H9 (cell line): ENCODE results near the gene TOMM40L. TPM values are rescaled to one million over a fixed set of nuclear protein-coding genes. Genes with fewer than 3 reads are reported as not detected.

Experiments used
- DNase-seq: peaks from one replicate; pipeline ENCODE4 v3.0.0-alpha.2; 2017
- H2AFZ ChIP-seq: one replicate; pipeline ENCODE4 v1.6.1; 2013; ENCODE audit warnings: mild to moderate bottlenecking, low read length, control low read depth, moderate library complexity
- H2AK5ac ChIP-seq: 2 replicates; pipeline ENCODE4 v1.6.1; 2013; ENCODE audit warnings: low read length, control low read depth, mixed read lengths; ENCODE audit not compliant: insufficient read length
- H2BK120ac ChIP-seq: one replicate; pipeline ENCODE4 v1.6.1; 2013; ENCODE audit warnings: low read depth, mild to moderate bottlenecking, low read length, control low read depth, inconsistent platforms; ENCODE audit not compliant: poor library complexity, severe bottlenecking
- H2BK12ac ChIP-seq: 2 replicates; pipeline ENCODE4 v1.6.1; 2013; ENCODE audit warnings: low read length, control low read depth, mixed read lengths, low read depth; ENCODE audit not compliant: insufficient read length
- H2BK15ac ChIP-seq: 2 replicates; pipeline ENCODE4 v1.6.1; 2013; ENCODE audit warnings: low read depth, low read length, control low read depth
- H2BK20ac ChIP-seq: one replicate; pipeline ENCODE4 v1.6.1; 2013; ENCODE audit warnings: low read depth, mild to moderate bottlenecking, low read length, control low read depth, inconsistent platforms; ENCODE audit not compliant: poor library complexity, severe bottlenecking
- H2BK5ac ChIP-seq: 2 replicates; pipeline ENCODE4 v1.6.1; 2013; ENCODE audit warnings: low read length, control low read depth, mixed read lengths; ENCODE audit not compliant: insufficient read length
- H3K14ac ChIP-seq: 2 replicates; pipeline ENCODE4 v1.6.1; 2013; ENCODE audit warnings: low read length, control low read depth; ENCODE audit not compliant: insufficient read depth
- H3K18ac ChIP-seq: 2 replicates; pipeline ENCODE4 v1.6.1; 2013; ENCODE audit warnings: low read depth, mild to moderate bottlenecking, mixed read lengths, low read length, control low read depth; ENCODE audit not compliant: insufficient read length
- H3K23ac ChIP-seq: 2 replicates; pipeline ENCODE4 v1.6.1; 2013; ENCODE audit warnings: low read length, control low read depth, mixed read lengths, low read depth; ENCODE audit not compliant: insufficient read length
- H3K23me2 ChIP-seq: 2 replicates; pipeline ENCODE4 v1.6.1; 2013; ENCODE audit warnings: low read depth, mild to moderate bottlenecking, mixed read lengths, low read length, control low read depth; ENCODE audit not compliant: insufficient read length, poor library complexity, severe bottlenecking
- H3K27ac ChIP-seq: 2 replicates; pipeline ENCODE4 v1.5.1; 2013; ENCODE audit warnings: low read length, control low read depth, mixed read lengths, low read depth; ENCODE audit not compliant: insufficient read length
- H3K27me3 ChIP-seq: 2 replicates; pipeline ENCODE4 v1.6.1; 2013; ENCODE audit warnings: low read length, control low read depth, inconsistent platforms; ENCODE audit not compliant: insufficient read depth
- H3K4ac ChIP-seq: 2 replicates; pipeline ENCODE4 v1.6.1; 2013; ENCODE audit warnings: low read depth, mild to moderate bottlenecking, control low read depth, inconsistent platforms, low read length, moderate library complexity
- H3K4me1 ChIP-seq: 2 replicates; pipeline ENCODE4 v1.6.1; 2013; ENCODE audit warnings: low read length, control low read depth, inconsistent platforms; ENCODE audit not compliant: insufficient read depth
- H3K4me2 ChIP-seq: 2 replicates; pipeline ENCODE4 v1.6.1; 2013; ENCODE audit warnings: low read length, control low read depth, mixed read lengths; ENCODE audit not compliant: insufficient read length, insufficient read depth
- H3K56ac ChIP-seq: 2 replicates; pipeline ENCODE4 v1.6.1; 2013; ENCODE audit warnings: low read depth, mild to moderate bottlenecking, mixed read lengths, low read length, control low read depth; ENCODE audit not compliant: insufficient read length
- H3K79me1 ChIP-seq: 2 replicates; pipeline ENCODE4 v1.6.1; 2013; ENCODE audit warnings: low read depth, mild to moderate bottlenecking, moderate library complexity, low read length, control low read depth, inconsistent platforms; ENCODE audit not compliant: insufficient read depth, poor library complexity, severe bottlenecking
- H3K79me2 ChIP-seq: 2 replicates; pipeline ENCODE4 v1.6.1; 2013; ENCODE audit warnings: low read length, control low read depth, inconsistent platforms; ENCODE audit not compliant: insufficient read depth
- H3K9ac ChIP-seq: 2 replicates; pipeline ENCODE4 v1.6.1; 2013; ENCODE audit warnings: low read length, control low read depth, mixed read lengths; ENCODE audit not compliant: insufficient read length; ENCODE audit errors: extremely low read depth
- H3K9me3 ChIP-seq: one replicate; pipeline ENCODE4 v1.6.1; 2013; ENCODE audit warnings: low read depth, low read length, inconsistent platforms; ENCODE audit not compliant: control insufficient read depth
- H3T11ph ChIP-seq: one replicate; pipeline ENCODE4 v1.6.1; 2013; ENCODE audit warnings: mild to moderate bottlenecking, low read length, control low read depth, inconsistent platforms
- H4K20me1 ChIP-seq: one replicate; pipeline ENCODE4 v1.6.1; 2013; ENCODE audit not compliant: control insufficient read depth, insufficient read length, insufficient read depth
- H4K5ac ChIP-seq: 2 replicates; pipeline ENCODE4 v1.6.1; 2013; ENCODE audit warnings: low read depth, mild to moderate bottlenecking, mixed read lengths, low read length, control low read depth; ENCODE audit not compliant: insufficient read length
- H4K8ac ChIP-seq: replicated peaks from 2 replicates; pipeline ENCODE4 v1.6.1; 2013; ENCODE audit warnings: low read length, control low read depth, mixed read lengths, low read depth; ENCODE audit not compliant: insufficient read length
- H4K91ac ChIP-seq: 2 replicates; pipeline ENCODE4 v1.6.1; 2013; ENCODE audit warnings: low read depth, mild to moderate bottlenecking, moderate library complexity, mixed read lengths, low read length, control low read depth; ENCODE audit not compliant: insufficient read length
- H3K27ac Mint-ChIP-seq, 3 experiments: 2 replicates in 2 of 3; 3 replicates in 1 of 3; pipeline ENCODE4 v1.8.0; 2020 to 2021; ENCODE audit warnings: mixed read lengths in 3 of 3, mild to moderate bottlenecking in 1 of 3, moderate library complexity in 1 of 3
- H3K27me3 Mint-ChIP-seq: 2 replicates; pipeline ENCODE4 v1.8.0; 2021; ENCODE audit warnings: low read depth, mild to moderate bottlenecking, moderate library complexity, mixed read lengths
- H3K36me3 Mint-ChIP-seq, 3 experiments: 2 replicates in 2 of 3; 3 replicates in 1 of 3; pipeline ENCODE4 v1.8.0; 2020 to 2021; ENCODE audit warnings: low read depth in 3 of 3, mixed read lengths in 3 of 3; ENCODE audit not compliant: insufficient read depth in 1 of 3
- H3K4me1 Mint-ChIP-seq, 2 experiments: 2 replicates each; pipeline ENCODE4 v1.8.0; 2020; ENCODE audit warnings: mixed read lengths in 2 of 2
- H3K4me3 Mint-ChIP-seq, 2 experiments: 2 replicates in 1 of 2; 3 replicates in 1 of 2; pipeline ENCODE4 v1.8.0; 2020 to 2021; ENCODE audit warnings: mild to moderate bottlenecking in 2 of 2, mixed read lengths in 2 of 2, moderate library complexity in 1 of 2
- H3K9me3 Mint-ChIP-seq, 2 experiments: 2 replicates in 1 of 2; 3 replicates in 1 of 2; pipeline ENCODE4 v1.8.0; 2020; ENCODE audit warnings: mild to moderate bottlenecking in 2 of 2, mixed read lengths in 2 of 2, moderate library complexity in 1 of 2
- WGBS: extraction: QIAGEN DNeasy Blood & Tissue Kit; methylation state at CpG from one replicate; pipeline ENCODE4 v1.1.7; 2013; ENCODE audit warnings: missing lambda C conversion rate, low lambda C conversion rate, mixed read lengths; ENCODE audit not compliant: insufficient read length; ENCODE audit errors: extremely low coverage; 5-methylcytosine and 5-hydroxymethylcytosine counted together
- total RNA-seq: library from RNA; stranded (reverse); gene quantifications from 2 replicates; pipeline ENCODE4 v1.2.1, GENCODE V29; 2021
- TF ChIP-seq, protein P1 (sequence below): fragments of 200-600 bp; sonication (generic); conservative IDR thresholded peaks from 3 replicates; pipeline ENCODE4 v1.8.0; 2021; ENCODE audit warnings: antibody characterized with exemption, mild to moderate bottlenecking

The TOMM40L gene
- total RNA-seq, 1 experiment from 2014 or later = 13.5 TPM

DNA sequence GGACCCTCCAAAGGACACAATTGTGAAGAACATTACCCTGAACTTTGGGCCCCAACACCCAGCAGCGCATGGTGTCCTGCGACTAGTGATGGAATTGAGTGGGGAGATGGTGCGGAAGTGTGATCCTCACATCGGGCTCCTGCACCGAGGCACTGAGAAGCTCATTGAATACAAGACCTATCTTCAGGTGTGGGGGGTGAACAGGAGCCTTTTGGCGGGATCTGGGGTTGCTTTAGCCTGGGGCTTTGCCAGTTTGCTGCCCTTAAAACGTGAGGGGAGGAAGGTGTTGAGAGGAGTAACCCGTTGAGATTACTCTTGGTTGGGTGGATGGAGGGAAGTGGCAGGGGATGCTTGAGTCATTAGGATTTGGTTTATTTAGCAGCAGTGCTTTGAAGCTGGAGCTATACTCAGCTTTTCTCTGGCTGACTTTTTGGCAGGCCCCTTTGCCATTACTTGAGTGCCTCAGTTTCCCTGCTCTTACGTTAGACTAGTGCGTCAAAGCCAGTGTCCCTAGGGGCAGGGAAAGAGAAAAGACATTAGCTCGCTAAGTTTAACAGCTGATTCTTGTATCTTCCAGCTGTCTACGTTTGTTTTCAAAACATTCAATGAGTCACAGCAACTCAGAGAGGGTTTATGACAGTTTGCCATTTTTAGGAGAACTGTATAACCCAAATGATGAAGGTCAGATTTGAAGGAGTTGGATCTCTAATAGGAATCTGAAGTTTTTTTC, 19.3 kb upstream of the TOMM40L start:
- WGBS = no CpG with 5 or more reads among the region's 12 CpGs
- peaks cover 2% of the 10 kb centered on the region; the same call in 1 of the 2 replicates for H3K4me1 ChIP-seq
- no peak overlapping the region for H2BK20ac ChIP-seq
- H3K23me2 ChIP-seq = peaks cover 3% of the 10 kb centered on the region
- H3K27me3 Mint-ChIP-seq = no peaks in the 10 kb centered on the region
- no peak overlapping the region for H2BK15ac ChIP-seq
- no peak overlapping the region for H3K14ac ChIP-seq
- no peak overlapping the region for H3K9ac ChIP-seq
- peak overlapping the region in 1 of 3 experiments; percentile 28; a peak in 2 of 7 replicates for H3K27ac Mint-ChIP-seq
- H2AK5ac ChIP-seq = no peak overlapping the region
- no peaks in the 10 kb centered on the region for H3K9me3 ChIP-seq
- H4K20me1 ChIP-seq = no peaks in the 10 kb centered on the region
- no peaks in the 10 kb centered on the region for H3K9me3 Mint-ChIP-seq
- no peak overlapping the region for H4K5ac ChIP-seq
- H3K18ac ChIP-seq = no peak overlapping the region
- H3K4me2 ChIP-seq = no peak overlapping the region
- no peak overlapping the region for H2AFZ ChIP-seq
- peaks cover 26 to 60% (median 59%) of the 10 kb centered on the region in 3 experiments for H3K36me3 Mint-ChIP-seq
- TF ChIP-seq, protein P1, sequence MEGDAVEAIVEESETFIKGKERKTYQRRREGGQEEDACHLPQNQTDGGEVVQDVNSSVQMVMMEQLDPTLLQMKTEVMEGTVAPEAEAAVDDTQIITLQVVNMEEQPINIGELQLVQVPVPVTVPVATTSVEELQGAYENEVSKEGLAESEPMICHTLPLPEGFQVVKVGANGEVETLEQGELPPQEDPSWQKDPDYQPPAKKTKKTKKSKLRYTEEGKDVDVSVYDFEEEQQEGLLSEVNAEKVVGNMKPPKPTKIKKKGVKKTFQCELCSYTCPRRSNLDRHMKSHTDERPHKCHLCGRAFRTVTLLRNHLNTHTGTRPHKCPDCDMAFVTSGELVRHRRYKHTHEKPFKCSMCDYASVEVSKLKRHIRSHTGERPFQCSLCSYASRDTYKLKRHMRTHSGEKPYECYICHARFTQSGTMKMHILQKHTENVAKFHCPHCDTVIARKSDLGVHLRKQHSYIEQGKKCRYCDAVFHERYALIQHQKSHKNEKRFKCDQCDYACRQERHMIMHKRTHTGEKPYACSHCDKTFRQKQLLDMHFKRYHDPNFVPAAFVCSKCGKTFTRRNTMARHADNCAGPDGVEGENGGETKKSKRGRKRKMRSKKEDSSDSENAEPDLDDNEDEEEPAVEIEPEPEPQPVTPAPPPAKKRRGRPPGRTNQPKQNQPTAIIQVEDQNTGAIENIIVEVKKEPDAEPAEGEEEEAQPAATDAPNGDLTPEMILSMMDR = no peak
- no peak overlapping the region for H3K23ac ChIP-seq
- DNase-seq = no peak
- no peak overlapping the region for H3K56ac ChIP-seq
- H2BK5ac ChIP-seq = no peak overlapping the region
- no peak overlapping the region for H4K91ac ChIP-seq
- no peak overlapping the region for H3K4ac ChIP-seq
- no peaks in the 10 kb centered on the region for H3K79me2 ChIP-seq
- no peaks in the 10 kb centered on the region; the same call in 1 of the 2 replicates for H3K27me3 ChIP-seq
- H3K4me3 Mint-ChIP-seq = no peak overlapping the region; a peak in 1 of 5 replicates
- H3K27ac ChIP-seq = no peak overlapping the region
- no peak overlapping the region for H2BK12ac ChIP-seq
- no peaks in the 10 kb centered on the region for H3K79me1 ChIP-seq
- H3T11ph ChIP-seq = no peak overlapping the region
- peaks cover 15 to 16% of the 10 kb centered on the region in 2 experiments for H3K4me1 Mint-ChIP-seq
- no peak overlapping the region for H4K8ac ChIP-seq
- H2BK120ac ChIP-seq = no peak overlapping the region
